WTC11 (cell line): ENCODE results near the gene FASTK.

ENCODE experiments used
- CTCF ChIP-seq: fragments of 200-600 bp; IDR thresholded peaks from 2 replicates; pipeline ENCODE4 v1.8.0; 2022; ENCODE audit warnings: antibody characterized with exemption
- ETV6 ChIP-seq: sonication (generic); formaldehyde crosslinking; IDR thresholded peaks from 2 replicates; pipeline ENCODE4 v1.8.1; 2022; ENCODE audit warnings: mild to moderate bottlenecking, missing genetic modification reagents
- OVOL2 ChIP-seq: fragments of 250-450 bp; sonication (Bioruptor Pico); IDR thresholded peaks from 2 replicates; pipeline ENCODE4 v1.9.0; 2021; ENCODE audit warnings: mild to moderate bottlenecking, borderline replicate concordance
- SOX15 ChIP-seq: fragments of 250-450 bp; sonication (Bioruptor Pico); IDR thresholded peaks from 2 replicates; pipeline ENCODE4 v1.9.0; 2021; ENCODE audit warnings: mild to moderate bottlenecking
- SP1 ChIP-seq: sonication (generic); formaldehyde crosslinking; conservative IDR thresholded peaks from 2 replicates; pipeline ENCODE4 v1.8.1; 2022; ENCODE audit warnings: missing genetic modification reagents
- ZNF416 ChIP-seq: fragments of 250-450 bp; sonication (Bioruptor Pico); IDR thresholded peaks from 2 replicates; pipeline ENCODE4 v1.9.0; 2021; ENCODE audit warnings: mild to moderate bottlenecking, inconsistent platforms
- TF ChIP-seq, protein P1 (sequence below): sonication (generic); formaldehyde crosslinking; IDR thresholded peaks from 2 replicates; pipeline ENCODE4 v1.8.1; 2022; ENCODE audit warnings: low read depth, mild to moderate bottlenecking, moderate library complexity, missing genetic modification reagents, borderline replicate concordance

DNA sequence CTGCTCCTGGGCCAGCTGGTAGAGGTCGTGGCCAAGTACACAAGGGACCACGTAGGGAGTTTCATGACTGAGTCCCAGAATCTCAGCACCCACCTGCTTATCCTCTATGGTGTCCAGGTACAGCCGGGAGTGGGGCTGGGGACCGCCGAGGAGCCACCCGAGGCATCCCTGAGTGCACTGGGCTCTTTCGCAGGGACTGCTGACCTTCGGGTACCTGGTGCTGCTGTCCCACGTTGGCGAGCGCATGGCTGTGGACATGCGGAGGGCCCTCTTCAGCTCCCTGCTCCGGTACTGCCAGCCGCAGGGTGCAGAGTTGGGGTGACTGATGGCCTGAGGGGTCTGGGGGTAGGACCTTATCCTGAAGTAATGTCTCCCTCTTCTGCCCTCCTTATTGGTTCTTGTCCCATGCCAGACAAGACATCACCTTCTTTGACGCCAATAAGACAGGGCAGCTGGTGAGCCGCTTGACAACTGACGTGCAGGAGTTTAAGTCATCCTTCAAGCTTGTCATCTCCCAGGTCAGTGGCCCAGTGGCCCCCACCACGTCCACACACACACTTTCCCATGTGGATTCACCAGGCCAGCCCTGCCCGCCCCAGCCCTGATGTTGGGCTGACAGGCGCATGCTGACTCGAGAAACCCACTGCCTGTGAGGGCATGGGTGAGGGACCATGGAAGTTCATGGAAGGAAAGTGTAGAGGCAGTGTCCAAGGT lies 46.1 kb downstream of the FASTK start:
- TF ChIP-seq, protein P1, sequence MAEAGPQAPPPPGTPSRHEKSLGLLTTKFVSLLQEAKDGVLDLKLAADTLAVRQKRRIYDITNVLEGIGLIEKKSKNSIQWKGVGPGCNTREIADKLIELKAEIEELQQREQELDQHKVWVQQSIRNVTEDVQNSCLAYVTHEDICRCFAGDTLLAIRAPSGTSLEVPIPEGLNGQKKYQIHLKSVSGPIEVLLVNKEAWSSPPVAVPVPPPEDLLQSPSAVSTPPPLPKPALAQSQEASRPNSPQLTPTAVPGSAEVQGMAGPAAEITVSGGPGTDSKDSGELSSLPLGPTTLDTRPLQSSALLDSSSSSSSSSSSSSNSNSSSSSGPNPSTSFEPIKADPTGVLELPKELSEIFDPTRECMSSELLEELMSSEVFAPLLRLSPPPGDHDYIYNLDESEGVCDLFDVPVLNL, result no peak
- TF ChIP-seq CTCF (no peak), SOX15 (no peak), SP1 (CRISPR knock-in tag) (no peak), ETV6 (CRISPR knock-in tag) (no peak), OVOL2 (no peak), ZNF416 (no peak)
